BLaER1 (cell line): Measurements from ENCODE around the gene PLCG2.

Experiments
- H3K27ac ChIP-seq: shearing (Covaris generic); formaldehyde crosslinking; 2 replicates; pipeline ENCODE4 v1.8.1; 2022
- H3K27me3 ChIP-seq: shearing (Covaris generic); formaldehyde crosslinking; 2 replicates; pipeline ENCODE4 v1.8.1; 2022
- H3K36me3 ChIP-seq: shearing (Covaris generic); formaldehyde crosslinking; 2 replicates; pipeline ENCODE4 v1.8.1; 2022
- H3K4me1 ChIP-seq: shearing (Covaris generic); formaldehyde crosslinking; 2 replicates; pipeline ENCODE4 v1.8.1; 2022
- H3K4me2 ChIP-seq: shearing (Covaris generic); formaldehyde crosslinking; 2 replicates; pipeline ENCODE4 v1.8.1; 2022
- H3K4me3 ChIP-seq: shearing (Covaris generic); formaldehyde crosslinking; 2 replicates; pipeline ENCODE4 v1.8.1; 2022
- H3K9ac ChIP-seq: shearing (Covaris generic); formaldehyde crosslinking; 2 replicates; pipeline ENCODE4 v1.8.1; 2022
- H3K9me3 ChIP-seq: shearing (Covaris generic); formaldehyde crosslinking; 2 replicates; pipeline ENCODE4 v1.8.1; 2022
- H4K20me1 ChIP-seq: shearing (Covaris generic); formaldehyde crosslinking; 2 replicates; pipeline ENCODE4 v1.8.1; 2022
- Cebpa-rat ChIP-seq: shearing (Covaris generic); IDR thresholded peaks from 2 replicates; pipeline ENCODE4 v1.8.1; 2022

Gene PLCG2

DNA sequence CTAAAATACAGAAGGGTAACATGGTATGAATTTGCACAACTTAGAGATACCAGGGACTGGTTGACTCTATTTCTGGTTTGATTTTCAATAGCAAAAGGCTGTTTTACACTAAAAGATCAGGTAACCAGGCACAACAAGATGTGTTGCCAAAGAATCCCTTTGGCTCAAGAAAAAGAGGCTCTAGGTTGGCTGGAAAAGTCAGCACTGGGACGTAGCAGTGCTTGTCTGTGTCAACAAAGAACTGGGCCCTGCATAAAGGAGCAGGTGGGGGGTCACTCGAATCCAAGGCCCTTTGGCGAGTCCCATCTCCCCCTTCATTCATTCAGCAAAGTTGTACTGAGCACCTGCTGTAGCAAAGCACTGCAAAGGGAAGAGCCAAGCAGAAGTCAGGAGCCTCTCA, 213.8 kb downstream of the PLCG2 start:
- Histone ChIP-seq H3K4me1 (no peaks in the 10 kb centered on the region), H3K4me3 (no peak overlapping the region), H3K4me2 (no peak overlapping the region), H3K9me3 (no peaks in the 10 kb centered on the region), H3K9ac (no peak overlapping the region), H3K36me3 (no peaks in the 10 kb centered on the region), H3K27me3 (no peaks in the 10 kb centered on the region), H3K27ac (no peak overlapping the region), H4K20me1 (no peaks in the 10 kb centered on the region)
- TF ChIP-seq Cebpa-rat, result no peak

DNA sequence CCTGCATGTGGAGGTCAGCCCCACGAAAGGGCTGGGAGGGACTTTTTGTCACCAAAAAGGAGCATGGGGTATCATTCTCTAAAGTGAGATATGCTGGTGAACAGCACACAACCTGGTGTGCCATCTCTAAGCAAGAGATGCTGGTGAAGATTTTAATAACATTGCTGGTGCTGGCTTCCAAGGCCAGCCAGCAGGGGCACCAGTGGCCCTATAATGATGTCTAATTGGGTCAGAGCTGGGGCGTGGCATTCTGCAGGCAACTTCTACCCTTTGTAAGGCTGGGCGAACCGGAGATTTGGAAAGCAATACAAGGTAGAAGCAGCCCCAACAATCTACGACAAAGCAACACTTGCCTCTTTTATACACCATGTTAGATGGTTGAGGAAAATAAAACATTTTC, 215.4 kb downstream of the PLCG2 start:
- H3K4me3 ChIP-seq, result no peak overlapping the region
- no peak overlapping the region for H3K27ac ChIP-seq
- no peak overlapping the region for H3K9ac ChIP-seq
- no peaks in the 10 kb centered on the region for H3K4me1 ChIP-seq
- H3K4me2 ChIP-seq, result no peak overlapping the region
- H3K36me3 ChIP-seq, result no peaks in the 10 kb centered on the region
- no peak for TF ChIP-seq Cebpa-rat
- H3K27me3 ChIP-seq, result no peaks in the 10 kb centered on the region
- H3K9me3 ChIP-seq, result no peaks in the 10 kb centered on the region
- H4K20me1 ChIP-seq, result no peaks in the 10 kb centered on the region

DNA sequence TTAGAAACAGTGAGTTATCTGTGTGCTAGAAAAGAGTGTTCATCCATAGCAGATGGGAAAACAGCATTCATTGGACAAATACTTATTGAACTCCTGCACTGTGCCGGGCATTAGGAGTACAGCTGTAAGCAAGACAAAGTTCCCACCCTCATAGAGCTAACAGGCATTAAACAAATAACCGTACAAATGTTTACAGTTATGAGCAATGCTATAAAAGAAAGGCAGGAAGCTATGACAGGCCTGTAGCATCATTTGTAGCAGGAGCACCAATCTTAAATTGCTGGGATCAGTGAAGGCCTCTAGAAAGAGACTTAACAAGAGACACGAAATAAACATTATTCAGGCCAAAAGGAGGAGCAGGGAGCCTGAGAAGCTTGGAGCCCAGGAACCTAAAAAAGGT, 216.6 kb downstream of the PLCG2 start:
- H3K9ac ChIP-seq, result no peak overlapping the region
- H3K4me3 ChIP-seq, result no peak overlapping the region
- H3K27me3 ChIP-seq, result no peaks in the 10 kb centered on the region
- TF ChIP-seq Cebpa-rat, result no peak
- no peaks in the 10 kb centered on the region for H3K9me3 ChIP-seq
- H3K27ac ChIP-seq, result no peak overlapping the region
- H3K4me2 ChIP-seq, result no peak overlapping the region
- H3K36me3 ChIP-seq, result no peaks in the 10 kb centered on the region
- H3K4me1 ChIP-seq, result no peaks in the 10 kb centered on the region
- no peaks in the 10 kb centered on the region for H4K20me1 ChIP-seq

DNA sequence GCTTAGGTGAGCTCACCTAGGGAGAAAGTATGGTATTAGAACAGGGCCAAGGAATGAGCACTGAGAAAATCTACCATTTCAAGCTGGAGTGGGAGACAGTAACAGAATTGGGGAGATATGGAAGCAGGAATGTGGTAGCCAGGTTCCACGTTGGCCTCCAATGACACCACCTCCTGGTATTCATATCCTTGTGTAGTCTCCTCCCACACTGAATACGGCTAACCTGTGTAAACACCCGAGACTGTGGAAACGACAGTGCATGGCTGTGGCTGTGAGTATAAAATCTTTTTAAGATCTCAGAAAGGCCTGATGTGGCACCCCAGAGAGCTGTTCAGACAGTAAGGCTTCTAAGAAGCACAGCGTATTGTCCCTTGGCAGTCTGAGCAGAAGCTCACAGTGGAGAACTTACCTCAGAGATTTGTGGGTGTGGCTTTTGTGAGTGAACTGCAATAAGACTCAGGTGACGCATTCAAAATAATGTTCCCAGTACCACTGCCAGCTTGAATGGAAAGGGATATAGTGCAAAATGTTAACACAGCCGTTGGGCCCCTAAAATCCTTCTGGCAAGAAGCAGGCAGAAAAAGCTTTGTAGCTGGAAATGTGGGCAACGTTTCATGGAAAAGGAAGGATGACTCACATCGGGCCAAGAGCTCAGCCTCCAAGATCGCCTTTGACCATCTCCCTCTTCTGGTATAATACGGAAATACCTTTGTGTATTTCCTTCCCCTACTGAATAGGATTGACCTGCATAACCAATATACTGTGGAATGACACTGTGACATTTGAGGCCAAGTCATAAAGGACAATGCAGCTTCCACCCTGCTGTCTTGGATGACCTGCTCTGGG, 217.8 kb downstream of the PLCG2 start:
- no peaks in the 10 kb centered on the region for H3K36me3 ChIP-seq
- no peaks in the 10 kb centered on the region for H4K20me1 ChIP-seq
- no peaks in the 10 kb centered on the region for H3K9me3 ChIP-seq
- H3K4me2 ChIP-seq, result no peak overlapping the region
- no peak for TF ChIP-seq Cebpa-rat
- H3K27me3 ChIP-seq, result no peaks in the 10 kb centered on the region
- H3K4me3 ChIP-seq, result no peak overlapping the region
- no peaks in the 10 kb centered on the region for H3K4me1 ChIP-seq
- H3K9ac ChIP-seq, result no peak overlapping the region
- no peak overlapping the region for H3K27ac ChIP-seq

DNA sequence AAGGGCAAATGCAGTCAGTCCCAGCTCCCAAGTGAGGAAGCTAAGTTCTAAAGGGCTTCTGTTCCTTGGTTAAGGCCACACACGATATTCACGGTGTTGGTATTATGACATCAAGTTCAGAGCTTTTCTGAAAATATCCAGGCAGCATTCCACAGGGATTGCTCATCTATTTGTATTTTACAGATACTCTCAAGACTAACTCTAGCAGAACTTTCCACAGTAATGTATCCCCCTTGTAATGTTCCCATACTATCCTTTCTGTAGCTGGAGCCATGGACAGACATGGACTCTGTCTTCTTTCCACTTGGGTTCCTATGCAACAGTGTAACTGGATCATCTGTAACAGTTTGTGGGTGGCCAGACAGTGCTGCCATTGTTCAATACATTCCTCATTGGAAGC, 218.6 kb downstream of the PLCG2 start:
- peak; percentile 38; the same call in 1 of the 2 replicates for TF ChIP-seq Cebpa-rat
- Histone ChIP-seq H3K9me3 (no peaks in the 10 kb centered on the region), H3K36me3 (no peaks in the 10 kb centered on the region), H3K9ac (no peak overlapping the region), H3K4me3 (no peak overlapping the region), H3K4me2 (no peak overlapping the region), H3K27me3 (no peaks in the 10 kb centered on the region), H3K27ac (no peak overlapping the region), H3K4me1 (no peaks in the 10 kb centered on the region), H4K20me1 (no peaks in the 10 kb centered on the region)

DNA sequence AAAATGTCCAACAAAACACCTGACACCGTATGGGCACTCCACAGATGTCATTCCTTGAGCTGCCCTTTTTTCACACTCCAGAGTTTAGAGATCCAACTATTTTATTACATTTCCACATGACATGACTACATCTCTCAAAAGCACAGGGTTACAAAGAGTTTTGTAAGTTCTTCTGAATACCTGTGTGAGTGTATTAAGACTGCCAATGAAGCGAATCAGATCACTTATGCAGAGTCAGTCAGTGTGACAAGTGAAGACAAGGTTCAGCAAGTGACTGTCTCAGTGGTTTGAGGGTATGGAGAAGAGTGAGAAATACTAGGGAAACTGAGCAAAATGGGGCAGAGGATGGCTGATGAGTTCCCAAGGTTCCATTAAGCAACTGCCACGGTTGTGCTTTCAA, 223.7 kb downstream of the PLCG2 start:
- H4K20me1 ChIP-seq, result no peaks in the 10 kb centered on the region
- peaks cover 10% of the 10 kb centered on the region for H3K9me3 ChIP-seq
- H3K36me3 ChIP-seq, result no peaks in the 10 kb centered on the region
- H3K27me3 ChIP-seq, result no peaks in the 10 kb centered on the region
- H3K4me2 ChIP-seq, result no peak overlapping the region
- TF ChIP-seq Cebpa-rat, result no peak
- no peak overlapping the region for H3K27ac ChIP-seq
- no peaks in the 10 kb centered on the region for H3K4me1 ChIP-seq
- no peak overlapping the region for H3K9ac ChIP-seq
- H3K4me3 ChIP-seq, result no peak overlapping the region

DNA sequence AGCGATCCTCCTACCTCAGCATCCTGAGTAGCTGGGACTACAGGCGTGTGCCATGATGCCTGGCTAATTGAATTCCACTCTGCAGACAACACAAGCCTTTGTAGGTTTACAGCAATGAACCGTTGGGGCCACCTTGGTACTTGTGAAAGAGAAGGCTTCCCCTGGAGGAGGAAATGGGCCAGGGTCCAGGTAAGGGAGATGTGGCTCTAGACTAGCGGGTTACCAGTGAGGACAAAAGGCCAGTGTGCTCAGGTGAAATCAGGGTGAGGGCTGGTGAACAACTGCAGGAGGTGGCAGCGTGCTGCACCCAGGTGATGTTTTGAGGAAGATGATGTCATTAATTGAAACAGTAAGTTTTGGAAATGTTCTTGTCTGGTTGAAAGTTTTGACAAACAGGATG, 225.5 kb downstream of the PLCG2 start:
- Histone ChIP-seq H3K27me3 (no peaks in the 10 kb centered on the region), H3K4me3 (no peak overlapping the region), H3K4me2 (no peak overlapping the region), H3K9ac (no peak overlapping the region), H3K27ac (no peak overlapping the region), H3K36me3 (no peaks in the 10 kb centered on the region), H3K9me3 (peaks cover 28% of the 10 kb centered on the region), H3K4me1 (no peaks in the 10 kb centered on the region), H4K20me1 (no peaks in the 10 kb centered on the region)
- TF ChIP-seq Cebpa-rat, result no peak

DNA sequence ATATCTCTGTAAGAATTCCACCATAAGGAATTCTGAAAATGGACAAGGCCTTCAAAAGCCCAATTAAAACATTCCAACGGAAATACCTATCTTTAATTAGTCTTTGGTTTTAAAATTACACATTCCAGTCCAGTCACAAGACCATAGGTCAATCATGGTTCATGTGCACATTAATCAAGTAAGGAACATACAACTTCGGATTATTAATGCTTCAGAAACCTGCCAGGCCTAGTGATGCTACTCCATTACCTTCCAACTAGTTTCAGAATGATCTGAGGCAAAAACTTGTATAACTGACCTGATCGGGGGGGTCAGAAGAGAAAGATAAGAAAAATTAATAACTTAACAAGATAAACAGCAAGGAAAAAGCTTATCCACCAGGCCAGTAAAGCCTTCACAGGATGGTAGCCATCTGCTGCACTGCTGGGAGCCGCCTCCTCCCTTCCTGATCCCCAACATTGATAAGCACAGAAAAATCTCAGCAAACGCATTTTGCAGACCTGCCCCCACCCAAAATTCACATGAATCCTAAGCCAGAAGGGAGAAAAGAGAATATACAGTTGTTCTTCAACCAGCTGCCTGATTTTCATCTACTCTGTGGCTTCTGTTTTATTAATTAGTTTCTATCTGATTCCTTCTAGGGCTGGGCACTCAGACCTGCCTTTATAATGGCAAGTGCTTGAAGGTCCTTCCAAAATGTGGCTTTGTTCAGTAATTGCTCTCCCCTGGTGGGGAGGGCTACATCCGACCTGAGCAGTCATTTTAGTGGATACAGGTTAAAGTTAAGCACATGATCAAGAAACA, 226.1 kb downstream of the PLCG2 start:
- no peak overlapping the region for H3K4me3 ChIP-seq
- H3K9me3 ChIP-seq, result peaks cover 34% of the 10 kb centered on the region
- H3K27ac ChIP-seq, result no peak overlapping the region
- no peaks in the 10 kb centered on the region for H4K20me1 ChIP-seq
- no peaks in the 10 kb centered on the region for H3K4me1 ChIP-seq
- TF ChIP-seq Cebpa-rat, result no peak
- no peaks in the 10 kb centered on the region for H3K27me3 ChIP-seq
- no peak overlapping the region for H3K9ac ChIP-seq
- no peak overlapping the region for H3K4me2 ChIP-seq
- no peaks in the 10 kb centered on the region for H3K36me3 ChIP-seq

DNA sequence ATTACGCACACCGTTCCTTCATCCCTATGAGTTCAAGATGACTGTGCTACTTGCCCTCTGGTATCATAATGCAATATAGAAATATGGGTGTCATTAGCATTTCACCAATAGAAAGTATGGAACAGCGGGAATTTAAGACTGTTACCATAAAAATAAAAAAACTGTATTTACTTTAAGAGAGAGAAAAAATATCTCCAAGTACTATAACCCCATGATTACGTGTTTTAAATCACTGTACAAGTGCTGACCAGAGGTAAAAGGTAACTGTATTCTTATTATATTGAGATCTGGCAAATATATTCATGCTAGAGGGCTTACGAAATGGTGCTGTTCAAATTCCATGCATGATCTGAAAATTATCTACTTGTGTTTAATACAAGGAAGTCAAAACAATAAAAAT, 226.9 kb downstream of the PLCG2 start:
- Histone ChIP-seq H4K20me1 (no peaks in the 10 kb centered on the region), H3K9ac (no peak overlapping the region), H3K36me3 (no peaks in the 10 kb centered on the region), H3K27ac (no peak overlapping the region), H3K4me3 (no peak overlapping the region), H3K4me1 (no peaks in the 10 kb centered on the region), H3K9me3 (peaks cover 42% of the 10 kb centered on the region), H3K4me2 (no peak overlapping the region), H3K27me3 (no peaks in the 10 kb centered on the region)
- TF ChIP-seq Cebpa-rat, result no peak

DNA sequence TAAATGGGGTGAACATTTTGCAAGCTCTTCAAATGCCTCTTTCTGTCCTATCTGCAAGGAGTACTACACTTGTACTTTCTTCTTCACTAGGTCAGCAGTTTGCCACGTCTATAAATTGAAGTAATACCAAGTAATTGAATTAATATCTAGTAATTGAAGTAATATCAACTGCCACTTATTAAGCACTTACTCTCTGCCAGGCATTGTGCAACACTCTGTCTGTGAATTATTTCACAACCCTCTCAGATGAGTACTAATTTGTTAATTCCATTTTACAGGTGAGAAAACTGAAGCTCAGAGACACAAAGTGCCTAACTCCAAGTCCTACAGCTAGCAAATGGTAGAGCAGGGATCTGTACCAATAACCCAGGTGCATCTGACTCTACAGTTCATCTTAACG, 228.1 kb downstream of the PLCG2 start:
- Histone ChIP-seq H3K27ac (no peak overlapping the region), H3K4me2 (no peak overlapping the region), H3K36me3 (no peaks in the 10 kb centered on the region), H3K4me3 (no peak overlapping the region), H3K9ac (no peak overlapping the region), H3K27me3 (no peaks in the 10 kb centered on the region), H3K9me3 (peaks cover 49% of the 10 kb centered on the region), H3K4me1 (no peaks in the 10 kb centered on the region), H4K20me1 (no peaks in the 10 kb centered on the region)
- TF ChIP-seq Cebpa-rat, result no peak
